Fibroblast of mammary gland (primary cell): Measurements from ENCODE around the gene ACSS2.

Experiments
- DNase-seq: peaks from one replicate; pipeline ENCODE4 v3.0.0-alpha.2; 2010; ENCODE audit warnings: low read depth
- H3K4me3 ChIP-seq: 2 replicates; pipeline ENCODE4 v1.5.1; 2011; ENCODE audit warnings: low read depth, mild to moderate bottlenecking, low read length, moderate library complexity; ENCODE audit not compliant: control insufficient read depth
- TF ChIP-seq, protein P1 (sequence below): conservative IDR thresholded peaks from 2 replicates; pipeline ENCODE4 v1.5.1; 2011; ENCODE audit warnings: low read depth, low read length, inconsistent platforms; ENCODE audit not compliant: control insufficient read depth, insufficient read depth

Gene ACSS2, protein sequence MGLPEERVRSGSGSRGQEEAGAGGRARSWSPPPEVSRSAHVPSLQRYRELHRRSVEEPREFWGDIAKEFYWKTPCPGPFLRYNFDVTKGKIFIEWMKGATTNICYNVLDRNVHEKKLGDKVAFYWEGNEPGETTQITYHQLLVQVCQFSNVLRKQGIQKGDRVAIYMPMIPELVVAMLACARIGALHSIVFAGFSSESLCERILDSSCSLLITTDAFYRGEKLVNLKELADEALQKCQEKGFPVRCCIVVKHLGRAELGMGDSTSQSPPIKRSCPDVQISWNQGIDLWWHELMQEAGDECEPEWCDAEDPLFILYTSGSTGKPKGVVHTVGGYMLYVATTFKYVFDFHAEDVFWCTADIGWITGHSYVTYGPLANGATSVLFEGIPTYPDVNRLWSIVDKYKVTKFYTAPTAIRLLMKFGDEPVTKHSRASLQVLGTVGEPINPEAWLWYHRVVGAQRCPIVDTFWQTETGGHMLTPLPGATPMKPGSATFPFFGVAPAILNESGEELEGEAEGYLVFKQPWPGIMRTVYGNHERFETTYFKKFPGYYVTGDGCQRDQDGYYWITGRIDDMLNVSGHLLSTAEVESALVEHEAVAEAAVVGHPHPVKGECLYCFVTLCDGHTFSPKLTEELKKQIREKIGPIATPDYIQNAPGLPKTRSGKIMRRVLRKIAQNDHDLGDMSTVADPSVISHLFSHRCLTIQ

DNA sequence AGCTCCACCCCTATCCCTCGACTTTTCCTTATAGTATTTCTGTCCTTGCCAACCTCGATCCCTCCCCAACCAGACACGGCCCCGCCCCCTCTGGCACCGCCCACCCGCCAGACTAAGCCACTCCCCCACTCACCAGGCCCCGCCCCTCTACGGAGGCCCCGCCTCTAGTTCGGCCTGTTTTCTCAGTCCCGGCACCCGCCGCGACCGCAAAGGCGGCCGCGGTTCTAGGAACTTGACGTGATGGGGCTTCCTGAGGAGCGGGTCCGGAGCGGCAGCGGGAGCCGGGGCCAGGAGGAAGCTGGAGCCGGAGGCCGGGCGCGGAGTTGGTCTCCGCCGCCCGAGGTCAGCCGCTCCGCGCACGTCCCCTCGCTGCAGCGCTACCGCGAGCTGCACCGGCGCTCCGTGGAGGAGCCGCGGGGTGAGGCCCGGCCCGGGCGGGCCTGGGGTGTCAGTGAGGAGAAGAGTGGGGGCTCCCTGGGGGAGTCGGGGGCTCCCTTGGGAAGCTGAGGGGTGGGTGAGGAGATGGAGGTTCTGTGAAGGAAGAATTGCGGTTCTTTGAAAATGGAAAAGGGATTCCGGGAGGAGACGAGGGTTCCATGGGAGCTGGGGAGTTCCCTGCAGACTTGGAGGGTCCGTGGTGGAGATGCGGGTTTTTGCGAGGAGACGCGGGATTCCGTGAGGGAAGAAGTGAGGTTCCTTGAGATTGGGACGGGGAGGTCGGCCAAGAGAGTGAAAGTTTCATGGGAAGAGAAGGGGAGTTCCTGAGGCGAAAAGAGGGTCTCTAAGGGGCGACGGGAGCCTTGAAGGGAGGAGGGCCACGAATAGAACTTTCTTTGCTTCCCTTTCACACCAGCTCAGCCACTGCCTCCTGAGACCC is at the start of gene ACSS2:
TSS of gene ACSS2 (plus strand) at position 207 of the 877 bp plus-strand sequence. CDS start at position 241, 34 bp downstream.
- DNase-seq = no peak
- TF ChIP-seq, protein P1, sequence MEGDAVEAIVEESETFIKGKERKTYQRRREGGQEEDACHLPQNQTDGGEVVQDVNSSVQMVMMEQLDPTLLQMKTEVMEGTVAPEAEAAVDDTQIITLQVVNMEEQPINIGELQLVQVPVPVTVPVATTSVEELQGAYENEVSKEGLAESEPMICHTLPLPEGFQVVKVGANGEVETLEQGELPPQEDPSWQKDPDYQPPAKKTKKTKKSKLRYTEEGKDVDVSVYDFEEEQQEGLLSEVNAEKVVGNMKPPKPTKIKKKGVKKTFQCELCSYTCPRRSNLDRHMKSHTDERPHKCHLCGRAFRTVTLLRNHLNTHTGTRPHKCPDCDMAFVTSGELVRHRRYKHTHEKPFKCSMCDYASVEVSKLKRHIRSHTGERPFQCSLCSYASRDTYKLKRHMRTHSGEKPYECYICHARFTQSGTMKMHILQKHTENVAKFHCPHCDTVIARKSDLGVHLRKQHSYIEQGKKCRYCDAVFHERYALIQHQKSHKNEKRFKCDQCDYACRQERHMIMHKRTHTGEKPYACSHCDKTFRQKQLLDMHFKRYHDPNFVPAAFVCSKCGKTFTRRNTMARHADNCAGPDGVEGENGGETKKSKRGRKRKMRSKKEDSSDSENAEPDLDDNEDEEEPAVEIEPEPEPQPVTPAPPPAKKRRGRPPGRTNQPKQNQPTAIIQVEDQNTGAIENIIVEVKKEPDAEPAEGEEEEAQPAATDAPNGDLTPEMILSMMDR = no peak

DNA sequence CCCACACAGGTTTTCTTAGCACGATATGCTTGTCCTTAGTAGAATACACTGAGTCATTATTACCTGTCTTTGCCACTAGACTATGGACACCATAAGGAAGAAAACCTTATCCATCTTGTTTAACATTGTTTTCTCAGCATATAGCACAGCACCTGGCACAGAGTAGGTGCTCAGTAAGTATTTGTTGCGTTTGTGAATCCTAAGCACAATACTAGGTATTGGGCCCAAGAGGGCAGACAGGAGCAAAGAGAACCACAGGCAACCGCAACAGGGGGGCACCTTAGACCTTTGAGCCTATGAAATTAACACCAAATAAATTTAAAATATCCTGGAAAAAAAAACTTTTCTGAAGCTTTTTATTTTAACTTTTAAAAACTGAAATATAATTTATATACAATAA is 47.2 kb upstream of the ACSS2 start:
- no peak overlapping the region for H3K4me3 ChIP-seq
- no peak for DNase-seq
- TF ChIP-seq, protein P1 = no peak

More for the DNA sequence above, at the start of gene ACSS2:
- peak within 1 kb of the TSS; percentile 84 for H3K4me3 ChIP-seq

DNA sequence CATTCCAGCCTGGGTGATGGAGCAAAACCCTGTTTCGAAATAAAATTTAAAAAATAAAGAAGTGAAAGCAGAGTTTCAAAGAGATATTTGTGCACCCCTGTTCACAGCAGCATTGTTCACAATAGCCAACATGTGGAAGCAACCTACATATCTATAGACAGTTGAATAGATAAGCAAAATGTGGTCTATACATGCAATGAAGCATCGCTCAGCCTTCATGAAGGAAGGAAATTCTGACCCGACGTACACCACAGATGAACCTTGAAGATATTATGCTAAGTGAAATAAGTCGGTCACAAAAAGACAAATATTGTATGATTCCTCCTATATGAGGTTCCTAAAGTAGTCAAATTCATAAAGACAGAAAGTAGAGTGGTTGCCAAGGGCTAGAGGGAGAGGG is 44.5 kb upstream of the ACSS2 start:
- no peak overlapping the region for H3K4me3 ChIP-seq
- TF ChIP-seq, protein P1 = no peak
- no peak for DNase-seq

- TF ChIP-seq, protein P1 = peak; percentile 34
- no peak overlapping the region for H3K4me3 ChIP-seq
- peak; percentile 52 for DNase-seq
Observed at GRCh38 chr20:34834459-34834893, 41.9 kb upstream of the ACSS2 start.

DNA sequence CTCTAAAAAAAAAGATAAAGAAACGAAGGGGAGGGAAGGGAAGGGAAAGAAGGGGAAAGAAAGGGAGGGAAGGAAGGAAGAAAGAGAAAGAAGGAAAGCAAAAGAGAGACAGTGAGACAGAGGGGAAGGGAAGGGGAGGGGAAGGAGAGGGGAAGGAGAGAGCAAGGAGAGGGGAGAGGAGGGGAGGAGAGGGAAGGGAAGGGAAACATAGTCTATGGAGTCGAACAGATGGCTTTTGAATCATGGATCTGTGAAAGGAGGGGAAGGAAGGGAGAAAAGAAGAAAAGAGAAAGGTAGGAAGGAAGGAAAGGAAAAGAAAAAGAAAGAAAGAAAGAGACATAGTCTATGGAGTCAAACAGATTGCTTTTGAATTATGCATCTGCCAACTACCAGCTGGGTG is 34.3 kb upstream of the ACSS2 start:
- no peak overlapping the region for H3K4me3 ChIP-seq
- TF ChIP-seq, protein P1 = no peak
- DNase-seq = no peak

DNA sequence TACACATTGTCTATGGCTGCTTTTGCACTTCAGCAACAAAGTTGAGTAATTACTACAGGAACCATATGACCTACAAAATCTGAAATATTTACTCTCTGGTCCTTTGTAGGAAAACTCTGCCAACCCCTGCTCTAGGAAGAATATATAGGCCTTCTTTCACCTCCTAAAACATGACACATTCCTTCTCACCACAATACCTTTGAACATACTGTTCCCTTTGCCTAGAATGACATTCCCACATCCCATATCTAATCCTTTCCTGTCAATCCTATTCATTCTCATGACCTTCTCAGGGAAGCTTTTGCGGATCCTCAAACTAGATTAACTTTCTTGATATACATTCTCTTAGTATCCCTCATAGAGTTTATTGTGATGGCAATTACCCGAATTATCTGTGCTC is 33.0 kb upstream of the ACSS2 start:
- TF ChIP-seq, protein P1 = no peak
- H3K4me3 ChIP-seq = no peak overlapping the region
- no peak for DNase-seq
